Activated CD8-positive, alpha-beta T cell treated with anti-CD3 and anti-CD28 coated beads for 36 hours (primary cell): ENCODE measurements around the gene FDXACB1. TPM values are rescaled to one million over a fixed set of nuclear protein-coding genes. Genes with fewer than 3 reads are reported as not detected.

Experiments used
- ATAC-seq: fragments of 200-7000 bp; cut with Tn5 transposase; one replicate; pipeline ENCODE4 v1.10.0; 2021; ENCODE audit warnings: mild to moderate bottlenecking, moderate library complexity
- CTCF ChIA-PET: fragments of 350-600 bp; sonication (Branson Sonifier 250); formaldehyde crosslinking; loops from one replicate; lab custom pipeline; 2021; ENCODE audit warnings: antibody characterized with exemption; lab: Charles Lee
- POLR2A ChIA-PET: fragments of 350-600 bp; sonication (Branson Sonifier 250); formaldehyde crosslinking; loops from one replicate; lab custom pipeline; 2021; ENCODE audit warnings: antibody characterized with exemption; lab: Charles Lee
- DNase-seq: peaks from one replicate; pipeline ENCODE4 v3.0.0-alpha.2; 2020
- H3K27ac Mint-ChIP-seq: one replicate; pipeline ENCODE4 v1.8.0; 2021; ENCODE audit warnings: mild to moderate bottlenecking, mixed read lengths
- H3K27me3 Mint-ChIP-seq: one replicate; pipeline ENCODE4 v1.8.0; 2021; ENCODE audit warnings: mixed read lengths
- H3K36me3 Mint-ChIP-seq: one replicate; pipeline ENCODE4 v1.8.0; 2021; ENCODE audit warnings: low read depth, mixed read lengths
- H3K4me1 Mint-ChIP-seq: one replicate; pipeline ENCODE4 v1.8.0; 2021; ENCODE audit warnings: low read depth, mixed read lengths
- H3K4me3 Mint-ChIP-seq: one replicate; pipeline ENCODE4 v1.8.0; 2021; ENCODE audit warnings: mild to moderate bottlenecking, moderate library complexity, mixed read lengths
- H3K9me3 Mint-ChIP-seq: one replicate; pipeline ENCODE4 v1.8.0; 2021; ENCODE audit warnings: mixed read lengths
- CTCF ChIP-seq: fragments of 200-600 bp; IDR thresholded peaks from one replicate; pipeline ENCODE4 v1.8.0; 2022; ENCODE audit warnings: antibody characterized with exemption, mild to moderate bottlenecking
- intact Hi-C: fragments of 100-400 bp; cut with micrococcal nuclease; formaldehyde crosslinking; loops from one replicate; pipeline ENCODE4 v1.10.0; 2022
- total RNA-seq, 2 experiments: library from RNA; stranded (reverse); gene quantifications; one replicate each; pipeline ENCODE4 v1.2.3, GENCODE V29; 2021

FDXACB1 gene
- 1 to 10 TPM; 6.9 to 7.1 TPM for total RNA-seq

- H3K27ac Mint-ChIP-seq = peak within 1 kb of the TSS; percentile 99
- DNase-seq = peak; percentile 97
- intact Hi-C loops = loop anchor here (2.0 to 10.0 kb wide), 3 partner anchors 48 to 206 kb away; partner anchors contain the start of genes SDHD and TIMM8B
- ChIA-PET POLR2A (interaction anchor here (1.1 to 1.4 kb wide), 2 partner anchors 8 to 103 kb away, joined by 3 to 5 read pairs; no protein-coding TSS in a partner anchor), CTCF (interaction anchor here (0.9 to 1.7 kb wide), 7 partner anchors 10 to 292 kb away, joined by 3 to 8 read pairs (median 4); no protein-coding TSS in a partner anchor)
- TF ChIP-seq CTCF = peak; percentile 92
- peaks cover 21% of the 10 kb centered on the region for H3K36me3 Mint-ChIP-seq
- H3K4me3 Mint-ChIP-seq = peak within 1 kb of the TSS; percentile 88
- H3K9me3 Mint-ChIP-seq = no peaks in the 10 kb centered on the region
- no peaks in the 10 kb centered on the region for H3K27me3 Mint-ChIP-seq
- H3K4me1 Mint-ChIP-seq = peaks cover 24% of the 10 kb centered on the region
- ATAC-seq = peak; percentile 94
Observed at GRCh38 chr11:111878849-111879636, at the start of gene FDXACB1, which contains the start of gene CFAP68. TSS of gene FDXACB1 (minus strand) at chr11:111879165. CDS start at chr11:111879132, 33 bp downstream. TSS of gene CFAP68 (plus strand) at chr11:111879541. CDS start at chr11:111879561, 20 bp downstream.

DNA sequence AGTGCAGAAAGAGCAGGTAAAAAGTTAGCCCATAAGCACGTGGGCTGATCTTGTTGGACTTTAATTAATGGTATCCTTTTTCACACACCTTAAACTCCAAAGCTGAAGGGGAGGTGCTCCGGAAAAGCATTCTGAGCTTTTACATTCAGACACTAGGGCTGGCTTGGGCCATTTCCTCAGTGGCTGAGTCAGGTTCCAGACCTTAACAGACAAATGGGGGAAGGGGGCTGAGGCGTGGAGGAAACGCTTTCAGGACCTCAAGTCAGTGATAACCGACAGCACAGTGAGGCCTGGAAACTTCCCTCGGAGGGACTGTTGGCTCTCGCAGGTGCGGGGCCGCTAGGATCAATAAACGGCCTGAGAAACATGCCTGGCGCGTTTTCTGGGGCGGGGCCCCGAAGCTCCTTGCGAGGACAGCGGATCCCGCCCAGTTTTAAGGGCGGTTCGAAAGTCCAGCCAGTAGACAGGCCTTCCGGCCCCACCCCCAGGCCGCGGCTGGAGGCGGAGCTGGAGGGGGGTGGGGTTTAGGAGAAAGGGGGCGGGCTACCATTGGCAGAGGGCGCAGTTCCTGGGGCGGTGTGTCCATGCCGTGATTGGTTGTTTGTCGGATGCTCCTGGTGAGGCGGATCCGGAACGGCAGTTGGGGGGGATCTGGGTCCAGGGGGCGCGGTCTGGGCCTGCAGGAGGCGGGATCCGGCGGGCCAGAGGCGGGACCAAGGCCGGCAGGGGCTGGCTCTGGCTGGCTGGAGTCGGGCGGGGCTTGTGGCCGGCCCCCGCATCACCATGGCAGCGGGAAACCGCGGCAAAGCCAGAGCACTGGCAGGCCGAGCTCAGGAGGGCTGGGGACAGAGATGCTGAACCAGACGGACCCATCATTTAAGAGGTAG lies 47.8 kb upstream of the FDXACB1 start:
- Mint-ChIP-seq H3K27ac (peak overlapping the region; percentile 93), H3K27me3 (no peaks in the 10 kb centered on the region)
- CTCF ChIA-PET = interaction anchor here (0.6 to 3.2 kb wide), 21 partner anchors 9 to 353 kb away, joined by 3 to 22 read pairs (median 3); partner anchors contain the start of genes ALG9, CFAP68 and SDHD

DNA sequence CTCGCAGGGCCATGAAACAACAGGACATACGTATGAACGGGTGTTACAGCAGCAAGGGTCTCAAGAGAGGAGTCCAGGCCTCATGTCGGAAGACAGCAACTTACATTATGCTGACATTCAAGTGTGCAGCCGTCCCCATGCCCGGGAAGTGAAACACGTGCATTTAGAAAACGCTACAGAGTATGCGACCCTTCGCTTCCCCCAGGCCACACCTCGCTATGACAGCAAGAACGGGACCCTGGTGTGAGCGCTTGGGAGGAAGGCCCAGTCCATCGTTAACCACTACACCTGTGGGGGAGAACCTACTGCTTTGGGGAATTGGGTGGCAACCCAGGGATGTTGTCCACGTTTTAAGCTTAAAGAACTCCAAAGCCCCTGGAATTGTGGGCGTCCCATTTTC lies 47.0 kb upstream of the FDXACB1 start:
- Mint-ChIP-seq H3K36me3 (no peaks in the 10 kb centered on the region), H3K4me3 (peak overlapping the region; percentile 75), H3K4me1 (peaks cover 21% of the 10 kb centered on the region), H3K9me3 (no peaks in the 10 kb centered on the region), H3K27ac (peak overlapping the region; percentile 71), H3K27me3 (no peaks in the 10 kb centered on the region)
- no peak for DNase-seq
- CTCF ChIA-PET = interaction anchor here (1.1 to 3.2 kb wide), 12 partner anchors 10 to 354 kb away, joined by 3 to 22 read pairs (median 4); partner anchors contain the start of genes ALG9 and CFAP68
- TF ChIP-seq CTCF = no peak
- ATAC-seq = no peak
- POLR2A ChIA-PET = interaction anchor here (1.2 to 3.8 kb wide), 8 partner anchors 10 to 160 kb away, joined by 3 to 16 read pairs (median 8); partner anchors contain the start of genes ALG9, DIXDC1, DLAT and PPP2R1B
- intact Hi-C loops = loop anchor here (2.0 kb wide), 1 partner anchor 47 kb away; the partner anchor contains the start of genes CFAP68 and FDXACB1

More for the DNA sequence above, 47.8 kb upstream of the FDXACB1 start:
- Mint-ChIP-seq H3K4me1 (peaks cover 21% of the 10 kb centered on the region), H3K4me3 (peak overlapping the region; percentile 75), H3K9me3 (no peaks in the 10 kb centered on the region), H3K36me3 (no peaks in the 10 kb centered on the region)
- intact Hi-C loops = loop anchor here (2.0 kb wide), 1 partner anchor 48 kb away; the partner anchor contains the start of genes CFAP68 and FDXACB1
- no peak for TF ChIP-seq CTCF
- ATAC-seq (peak; percentile 93), DNase-seq (peak; percentile 96)
- POLR2A ChIA-PET = interaction anchor here (1.0 to 3.8 kb wide), 9 partner anchors 9 to 160 kb away, joined by 3 to 16 read pairs (median 7); partner anchors contain the start of genes ALG9, DIXDC1, DLAT and PPP2R1B

DNA sequence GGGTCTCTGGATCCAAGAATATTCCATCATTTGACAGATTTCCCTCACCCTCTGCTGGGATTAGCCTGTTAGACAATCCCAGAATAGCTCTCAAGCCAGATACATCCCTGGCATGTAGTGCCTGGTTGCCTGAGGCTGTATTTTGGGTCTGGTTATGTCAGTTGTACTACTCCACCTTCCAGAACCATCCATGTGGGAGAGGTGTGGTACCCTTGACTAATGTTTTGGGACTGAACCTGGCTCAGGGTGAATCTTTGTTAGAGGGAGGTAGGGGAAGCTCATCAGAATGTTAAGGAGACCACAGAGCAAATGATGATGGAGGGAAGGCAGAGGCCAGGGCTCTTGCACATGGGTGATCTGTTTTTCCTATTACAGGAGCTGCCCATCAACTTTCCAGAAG lies 45.0 kb upstream of the FDXACB1 start:
- Mint-ChIP-seq H3K27ac (no peak overlapping the region), H3K4me1 (peaks cover 21% of the 10 kb centered on the region), H3K9me3 (no peaks in the 10 kb centered on the region), H3K36me3 (no peaks in the 10 kb centered on the region), H3K27me3 (peaks cover 1% of the 10 kb centered on the region), H3K4me3 (no peak overlapping the region)
- CTCF ChIA-PET = interaction anchor here (1.3 to 2.0 kb wide), 2 partner anchors 8 to 43 kb away, joined by 3 to 6 read pairs; no protein-coding TSS in a partner anchor
- POLR2A ChIA-PET = interaction anchor here (0.8 kb wide), 1 partner anchor 8 kb away, joined by 3 read pairs; no protein-coding TSS in a partner anchor
- intact Hi-C loops = no loop called here
- ATAC-seq (no peak), DNase-seq (no peak)
- TF ChIP-seq CTCF = no peak
